OCI-LY3 (cell line): ENCODE data around the gene CYB561A3.

Source experiments
- CTCF ChIP-seq: fragments of 200-600, 300-600 bp; sonication (generic); IDR thresholded peaks from 2 replicates; pipeline ENCODE4 v1.5.1; 2014; ENCODE audit warnings: antibody characterized with exemption, low read length, low read depth
- EZH2phosphoT487 ChIP-seq: fragments of 200-600 bp; shearing (Covaris generic); IDR thresholded peaks from 2 replicates; pipeline ENCODE4 v1.6.1; 2018; ENCODE audit warnings: antibody characterized with exemption, mixed run types, low read depth

GRCh38 chr11:61364012-61364675, 2.5 kb upstream of the CYB561A3 start:
- TF ChIP-seq CTCF: no peak
- TF ChIP-seq EZH2phosphoT487: no peak
